ENCODE results near the gene ZNF579.

The ZNF579 gene

GRCh38 chr19:55598719-55599467, 18.2 kb upstream of the ZNF579 start:
- no peak for TF ChIP-seq CTCF (IDR thresholded peaks at IDR 0.05; ENCODE audit: extremely low read depth, insufficient read depth, missing control alignments)
- DNase-seq (ENCODE audit: low spot score) = peak; percentile 94
- in situ Hi-C loops (cut with MboI; ENCODE audit: low pct_unique_long_range_greater_than_20kb, low sequenced_read_pairs, unreplicated experiment) = no loop called here

- in situ Hi-C loops (cut with MboI; ENCODE audit: low pct_unique_long_range_greater_than_20kb, low sequenced_read_pairs, unreplicated experiment) = no loop called here
- TF ChIP-seq CTCF (IDR thresholded peaks at IDR 0.05; ENCODE audit: extremely low read depth, insufficient read depth, missing control alignments) = no peak
- no peak for DNase-seq (ENCODE audit: low spot score)
These were observed 17.4 kb upstream of the ZNF579 start for GRCh38 chr19:55598034-55598433.

- in situ Hi-C loops (cut with MboI; ENCODE audit: low pct_unique_long_range_greater_than_20kb, low sequenced_read_pairs, unreplicated experiment) = no loop called here
- no peak for DNase-seq (ENCODE audit: low spot score)
- no peak for TF ChIP-seq CTCF (IDR thresholded peaks at IDR 0.05; ENCODE audit: extremely low read depth, insufficient read depth, missing control alignments)
These were observed 16.9 kb upstream of the ZNF579 start for GRCh38 chr19:55597501-55597921.

GRCh38 chr19:55596304-55596703, 15.7 kb upstream of the ZNF579 start:
- no peak for DNase-seq (ENCODE audit: low spot score)
- in situ Hi-C loops (cut with MboI; ENCODE audit: low pct_unique_long_range_greater_than_20kb, low sequenced_read_pairs, unreplicated experiment) = no loop called here
- no peak for TF ChIP-seq CTCF (IDR thresholded peaks at IDR 0.05; ENCODE audit: extremely low read depth, insufficient read depth, missing control alignments)

GRCh38 chr19:55594996-55595545, 14.4 kb upstream of the ZNF579 start:
- no peak for DNase-seq (ENCODE audit: low spot score)
- in situ Hi-C loops (cut with MboI; ENCODE audit: low pct_unique_long_range_greater_than_20kb, low sequenced_read_pairs, unreplicated experiment) = no loop called here
- TF ChIP-seq CTCF (IDR thresholded peaks at IDR 0.05; ENCODE audit: extremely low read depth, insufficient read depth, missing control alignments) = no peak

- DNase-seq (ENCODE audit: low spot score) = no peak
- TF ChIP-seq CTCF (IDR thresholded peaks at IDR 0.05; ENCODE audit: extremely low read depth, insufficient read depth, missing control alignments) = no peak
- in situ Hi-C loops (cut with MboI; ENCODE audit: low pct_unique_long_range_greater_than_20kb, low sequenced_read_pairs, unreplicated experiment) = no loop called here
These were observed 12.6 kb upstream of the ZNF579 start for GRCh38 chr19:55593096-55593772.

Measured in GM13977 (cell line).